ENCODE results near the gene CD33.

CD33 gene

GRCh38 chr19:51224898-51225393 is at the start of gene CD33:
Gene CD33, plus strand, starts transcription at chr19:51225080. Its CDS starts 39 bp downstream, at chr19:51225119.
- DNase-seq, result peak in 7 of 56 donors; percentile 0 to 22 (median 6)

- no peak for DNase-seq
These were observed 45.6 kb upstream of the CD33 start for GRCh38 chr19:51179256-51179655.

- no peak for DNase-seq
These were observed 43.4 kb upstream of the CD33 start for GRCh38 chr19:51181377-51181912.

- DNase-seq, result peak in 2 of 56 donors; percentile 28 to 31
These were observed 42.9 kb upstream of the CD33 start for GRCh38 chr19:51181913-51182419.

- no peak for DNase-seq
These were observed 41.3 kb upstream of the CD33 start for GRCh38 chr19:51183629-51184028.

- no peak for DNase-seq
These were observed 39.6 kb upstream of the CD33 start for GRCh38 chr19:51185069-51185867.

- no peak for DNase-seq
These were observed 39.0 kb upstream of the CD33 start for GRCh38 chr19:51185868-51186215.

- no peak for DNase-seq
These were observed 38.6 kb upstream of the CD33 start for GRCh38 chr19:51186323-51186722.

GRCh38 chr19:51187395-51188226 is 37.3 kb upstream of the CD33 start:
- DNase-seq, result no peak

- DNase-seq, result no peak
These were observed 36.7 kb upstream of the CD33 start for GRCh38 chr19:51188227-51188559.

- DNase-seq, result no peak
These were observed 32.2 kb upstream of the CD33 start for GRCh38 chr19:51192689-51193088.

GRCh38 chr19:51194527-51195315 is 30.2 kb upstream of the CD33 start:
- DNase-seq, result no peak

GRCh38 chr19:51195316-51195586 is 29.6 kb upstream of the CD33 start:
- DNase-seq, result no peak

- DNase-seq, result no peak
These were observed 29.3 kb upstream of the CD33 start for GRCh38 chr19:51195616-51196015.

GRCh38 chr19:51196181-51196580 is 28.7 kb upstream of the CD33 start:
- DNase-seq, result no peak

GRCh38 chr19:51198641-51199040 is 26.2 kb upstream of the CD33 start:
- no peak for DNase-seq

GRCh38 chr19:51200071-51200666 is 24.7 kb upstream of the CD33 start:
- DNase-seq, result no peak

GRCh38 chr19:51201712-51202111 is 23.2 kb upstream of the CD33 start:
- DNase-seq, result no peak

GRCh38 chr19:51203916-51204315 is 21.0 kb upstream of the CD33 start:
- DNase-seq, result no peak

- no peak for DNase-seq
These were observed 20.6 kb upstream of the CD33 start for GRCh38 chr19:51204321-51204720.

GRCh38 chr19:51207747-51208146 is 17.1 kb upstream of the CD33 start:
- no peak for DNase-seq

All from nucleus accumbens (tissue), 56 donors.